COLO829 (cell line): ENCODE data around the gene COQ10B.

Experiments
- DNase-seq: peaks from one replicate; pipeline ENCODE4 v3.0.0; 2012; ENCODE audit warnings: low spot score

The COQ10B gene

DNA sequence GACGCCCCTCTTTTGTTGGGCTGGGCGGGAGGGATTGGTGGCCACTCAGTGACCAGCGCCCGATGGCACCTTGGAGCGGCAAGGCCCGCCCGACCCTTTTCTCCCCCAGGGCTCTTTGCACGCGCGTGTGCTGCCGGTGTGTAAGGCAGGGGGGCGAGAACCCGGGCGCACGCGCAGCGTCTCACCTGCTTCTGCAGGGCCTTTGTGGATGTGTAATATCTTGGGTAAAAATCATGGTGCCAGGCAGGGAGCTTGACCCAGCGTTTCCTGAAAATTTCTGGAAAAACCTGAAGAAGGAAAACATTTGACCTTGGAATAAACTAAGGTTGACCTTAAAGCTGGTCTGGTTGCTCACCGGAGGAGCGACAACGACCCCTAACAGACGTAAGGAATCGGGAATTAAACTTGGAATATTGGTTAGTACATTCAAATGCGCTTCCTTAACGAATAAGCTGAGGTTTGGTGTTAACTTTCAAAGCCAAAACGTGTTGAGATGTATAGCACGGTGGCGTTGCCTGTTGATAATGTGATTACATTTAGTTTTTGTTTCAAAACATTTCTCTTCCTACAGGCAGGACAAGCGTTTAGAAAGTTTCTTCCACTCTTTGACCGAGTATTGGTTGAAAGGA, 47.3 kb downstream of the COQ10B start:
- DNase-seq, result no peak

DNA sequence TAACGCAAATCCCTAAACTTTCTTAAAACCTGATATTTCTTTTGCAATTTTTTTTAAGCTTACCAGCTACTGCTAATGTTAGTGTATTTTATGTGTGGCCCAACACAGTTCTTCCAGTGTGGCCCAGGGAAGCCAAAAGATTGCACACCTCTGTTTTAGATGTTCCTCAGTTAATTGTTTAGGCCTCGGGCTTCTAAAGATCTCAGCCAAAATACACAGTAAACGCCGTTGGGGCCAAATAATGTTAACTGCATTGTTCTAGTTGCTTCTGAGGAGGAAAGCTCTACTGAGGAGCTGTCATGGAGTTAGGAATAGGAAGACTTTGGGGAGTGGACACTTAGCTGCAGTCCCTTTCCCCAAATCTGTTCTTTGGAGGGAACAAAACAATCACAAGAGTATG, 48.8 kb downstream of the COQ10B start:
- DNase-seq, result no peak

DNA sequence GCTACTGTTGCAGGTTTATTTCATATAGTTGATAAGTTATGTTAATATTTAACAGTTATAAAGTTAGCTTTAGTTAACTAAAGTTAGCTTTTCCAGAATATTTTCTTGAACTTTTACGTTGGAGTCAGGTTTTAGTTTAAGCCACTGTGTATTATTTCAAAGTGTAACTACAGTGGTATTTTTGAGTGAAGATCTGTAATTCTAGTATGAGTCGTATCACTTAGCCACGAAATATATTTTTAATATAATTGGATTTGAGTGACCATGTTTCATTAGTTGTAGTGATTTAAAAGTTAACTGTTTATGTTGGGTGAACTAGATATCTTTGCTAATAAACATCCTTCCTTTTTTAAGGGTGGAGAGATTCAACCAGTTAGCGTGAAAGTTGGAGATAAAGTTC, 49.3 kb downstream of the COQ10B start:
- no peak for DNase-seq

- no peak for DNase-seq
These were observed 50.6 kb downstream of the COQ10B start for GRCh38 chr2:197504000-197504399.

DNA sequence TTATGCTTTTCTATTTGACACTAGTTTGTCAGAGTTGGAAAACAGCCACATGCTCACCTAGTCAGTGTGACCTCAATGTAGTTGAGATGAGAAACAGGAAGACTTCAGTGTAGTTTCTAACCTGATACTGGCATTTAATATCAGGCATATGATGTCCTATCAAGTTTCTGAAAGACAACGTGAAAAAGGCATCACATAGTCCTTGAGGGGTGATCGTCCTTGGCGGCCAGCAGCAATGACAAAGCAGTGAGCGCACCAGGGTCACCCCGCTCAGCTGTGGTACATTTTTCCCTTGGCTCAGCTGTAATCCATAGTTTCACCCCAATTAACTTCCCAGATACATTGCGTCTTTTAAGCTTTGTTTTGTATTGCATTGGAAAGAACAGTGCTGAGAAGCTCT, 51.2 kb downstream of the COQ10B start:
- DNase-seq, result no peak

- DNase-seq, result no peak
These were observed 53.3 kb downstream of the COQ10B start for GRCh38 chr2:197506658-197507057.

DNA sequence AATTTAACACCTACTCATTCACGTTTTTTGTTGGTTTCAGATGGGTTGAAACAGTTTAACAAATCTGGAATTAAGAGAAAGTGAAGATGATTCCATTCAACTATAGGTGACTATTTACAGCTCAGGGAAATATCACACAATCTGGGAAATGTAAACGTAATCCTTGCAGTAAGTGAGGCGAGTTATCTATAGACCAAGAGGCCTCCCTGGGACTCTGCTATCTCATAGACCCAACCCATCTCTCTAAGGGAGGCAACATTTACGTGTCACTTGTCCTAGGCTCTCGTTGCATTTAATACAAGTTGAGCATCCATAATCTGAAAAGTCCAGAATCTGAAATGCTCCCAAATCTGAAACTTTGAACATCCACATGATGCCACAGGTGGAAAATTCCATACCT, 60.6 kb downstream of the COQ10B start:
- no peak for DNase-seq

GRCh38 chr2:197514754-197515153, 61.4 kb downstream of the COQ10B start:
- no peak for DNase-seq

- no peak for DNase-seq
These were observed 62.0 kb downstream of the COQ10B start for GRCh38 chr2:197515315-197515738.

- peak; percentile 86 for DNase-seq
These were observed 62.5 kb downstream of the COQ10B start, which contains the start of gene MOB4 for GRCh38 chr2:197515739-197516392. TSS of gene MOB4 (plus strand) at chr2:197516066. CDS start at chr2:197516087, 21 bp downstream.

- DNase-seq, result no peak
These were observed 63.0 kb downstream of the COQ10B start for GRCh38 chr2:197516393-197516761.

DNA sequence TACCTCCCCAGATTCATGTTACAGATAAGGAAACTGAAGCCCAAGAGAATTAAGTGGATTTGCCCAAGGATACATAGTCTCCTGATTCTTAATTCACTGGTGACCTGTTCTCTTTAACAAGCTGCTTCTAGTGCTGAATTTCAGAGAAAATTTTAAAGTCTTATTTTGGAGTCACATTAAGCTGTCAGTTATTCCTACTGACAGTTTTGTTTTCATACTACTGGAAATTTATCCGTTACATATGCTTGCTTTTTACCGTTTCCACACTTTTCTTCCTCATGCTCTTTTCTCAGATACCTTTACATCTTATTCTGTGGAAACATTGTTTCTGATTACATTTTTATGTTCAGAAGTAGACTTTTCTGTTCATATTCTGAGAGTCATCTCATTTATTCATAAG, 63.8 kb downstream of the COQ10B start:
- DNase-seq, result no peak
